Mesenteric fat pad (tissue), 1 donor: ENCODE results near the gene TANK. TPM values are rescaled to one million over a fixed set of nuclear protein-coding genes. Genes with fewer than 3 reads are reported as not detected.
A peak's percentile ranks its signal among the peaks of the same experiment; 100 is the strongest.
"Not testable (repeated sequence)": the region's sequence is repeated elsewhere in the genome, so short reads cannot be mapped to it uniquely, and the experiment has no call there.

ENCODE experiments used
- DNase-seq: peaks from one replicate; pipeline ENCODE4 v3.0.0-alpha.2; 2020; ENCODE audit warnings: low spot score
- total RNA-seq: library from RNA; stranded (reverse); fragmentation: NEBNext Ultra II Directional; extraction: Animal tissue kit (Norgen Biotek cat#: 25700); gene quantifications from one replicate; pipeline ENCODE4 v1.2.1, GENCODE V29; 2021
- donor health status: DM: yes; HTN: yes; CAD: no.

The TANK gene
- total RNA-seq, 1 donor from 2014 or later: 77.3 TPM

GRCh38 chr2:161269111-161269510 is 108.9 kb downstream of the TANK start:
- no peak for DNase-seq

- no peak for DNase-seq
These were observed 113.0 kb downstream of the TANK start for GRCh38 chr2:161273038-161273760.

- DNase-seq: not testable (repeated sequence)
These were observed 118.5 kb downstream of the TANK start for GRCh38 chr2:161278564-161279229.

- DNase-seq: not testable (repeated sequence)
These were observed 119.1 kb downstream of the TANK start for GRCh38 chr2:161279230-161279815.

GRCh38 chr2:161280906-161281323 is 120.7 kb downstream of the TANK start:
- peak; percentile 97 for DNase-seq

- not testable (repeated sequence) for DNase-seq
These were observed 121.5 kb downstream of the TANK start for GRCh38 chr2:161281615-161282310.

GRCh38 chr2:161282311-161282644 is 122.0 kb downstream of the TANK start:
- not testable (repeated sequence) for DNase-seq

GRCh38 chr2:161283926-161284325 is 123.7 kb downstream of the TANK start:
- DNase-seq: no peak

Other genes starting within 250 kb of the TANK start
- 50.3 TPM for gene PSMD14, start 148.0 kb downstream of the TANK start, total RNA-seq